ENCODE results near the gene RTN4IP1. TPM values are rescaled to one million over a fixed set of nuclear protein-coding genes. Genes with fewer than 3 reads are reported as not detected.

Gene RTN4IP1
- 1 to 10 TPM; 1.1 to 3.7 (median 2.7) TPM for total RNA-seq

- DNase-seq (ENCODE audit: low spot score) (peak; percentile 63), ATAC-seq (ENCODE audit: low FRiP score) (peak; percentile 91)
- TF ChIP-seq CTCF (IDR thresholded peaks at IDR 0.05), result no peak
Observed at GRCh38 chr6:106629103-106629858, at the start of gene RTN4IP1, which contains the start of gene QRSL1. RTN4IP1 (minus strand) TSS chr6:106629498; CDS start chr6:106629021, 477 bp downstream. QRSL1 (plus strand) TSS chr6:106629578; CDS start chr6:106629682, 104 bp downstream.

GRCh38 chr6:106677282-106677681 lies 48.0 kb upstream of the RTN4IP1 start:
- no peak for TF ChIP-seq CTCF (IDR thresholded peaks at IDR 0.05)
- ATAC-seq (ENCODE audit: low FRiP score) (no peak), DNase-seq (ENCODE audit: low spot score) (no peak)

- ATAC-seq (ENCODE audit: low FRiP score), result no peak
- DNase-seq (ENCODE audit: low spot score), result no peak
- TF ChIP-seq CTCF (IDR thresholded peaks at IDR 0.05), result no peak
Observed at GRCh38 chr6:106674541-106675229, 45.4 kb upstream of the RTN4IP1 start.

GRCh38 chr6:106671651-106672050 lies 42.4 kb upstream of the RTN4IP1 start:
- no peak for ATAC-seq (ENCODE audit: low FRiP score)
- DNase-seq (ENCODE audit: low spot score), result no peak
- no peak for TF ChIP-seq CTCF (IDR thresholded peaks at IDR 0.05)

- DNase-seq (ENCODE audit: low spot score) (no peak), ATAC-seq (ENCODE audit: low FRiP score) (no peak)
- TF ChIP-seq CTCF (IDR thresholded peaks at IDR 0.05), result no peak
Observed at GRCh38 chr6:106670236-106670635, 40.9 kb upstream of the RTN4IP1 start.

GRCh38 chr6:106667022-106667402 lies 37.7 kb upstream of the RTN4IP1 start:
- no peak for TF ChIP-seq CTCF (IDR thresholded peaks at IDR 0.05)
- ATAC-seq (ENCODE audit: low FRiP score) (no peak), DNase-seq (ENCODE audit: low spot score) (no peak)

All from omental fat pad (tissue), 4 donors.